COLO668 (cell line): ENCODE measurements around the gene ARHGAP8.

Experiments used
- DNase-seq: peaks from one replicate; lab custom pipeline; 2025; ENCODE audit not compliant: unreplicated experiment; lab: John Stamatoyannopoulos, UW

ARHGAP8 gene

DNA sequence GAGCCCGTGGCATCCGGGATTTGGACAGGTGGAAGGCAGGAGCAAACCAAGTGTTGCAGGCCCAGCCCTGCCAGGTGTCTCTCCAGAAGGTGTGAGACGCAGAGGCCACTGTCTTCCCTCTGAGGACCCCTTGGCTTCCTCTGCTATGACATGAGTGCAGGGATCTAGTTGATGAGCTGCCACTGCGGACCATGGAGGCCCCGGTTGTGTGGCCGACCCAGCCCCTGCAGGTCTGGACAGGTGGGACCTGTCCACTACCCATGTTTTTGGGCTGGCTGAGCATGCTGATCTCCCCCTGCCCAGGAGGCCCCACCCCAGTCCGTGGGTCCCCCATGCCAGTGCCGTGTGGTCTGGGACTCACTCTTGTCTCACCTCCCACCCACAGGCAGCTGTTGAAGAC lies 27.5 kb upstream of the ARHGAP8 start:
- no peak for DNase-seq

DNA sequence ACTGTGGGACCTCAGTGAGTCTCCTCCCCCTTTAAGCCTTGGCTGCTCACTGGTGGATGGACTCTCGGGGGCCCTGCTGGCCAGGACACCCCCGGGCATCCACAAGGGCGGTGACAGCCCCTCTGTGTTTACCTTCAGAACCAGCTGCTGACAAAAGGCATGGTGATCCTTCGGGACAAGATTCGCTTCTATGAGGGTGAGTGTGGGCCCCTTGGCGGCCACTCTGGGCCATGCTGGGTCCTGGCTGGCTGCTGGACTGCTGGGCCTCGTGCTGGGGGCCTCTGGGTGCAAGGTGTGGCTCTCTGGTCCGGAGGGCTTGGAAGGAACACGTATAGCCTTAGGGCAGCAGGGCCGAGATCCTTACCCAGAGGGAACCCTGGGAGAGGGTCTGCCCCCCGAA lies 25.9 kb upstream of the ARHGAP8 start:
- no peak for DNase-seq

DNA sequence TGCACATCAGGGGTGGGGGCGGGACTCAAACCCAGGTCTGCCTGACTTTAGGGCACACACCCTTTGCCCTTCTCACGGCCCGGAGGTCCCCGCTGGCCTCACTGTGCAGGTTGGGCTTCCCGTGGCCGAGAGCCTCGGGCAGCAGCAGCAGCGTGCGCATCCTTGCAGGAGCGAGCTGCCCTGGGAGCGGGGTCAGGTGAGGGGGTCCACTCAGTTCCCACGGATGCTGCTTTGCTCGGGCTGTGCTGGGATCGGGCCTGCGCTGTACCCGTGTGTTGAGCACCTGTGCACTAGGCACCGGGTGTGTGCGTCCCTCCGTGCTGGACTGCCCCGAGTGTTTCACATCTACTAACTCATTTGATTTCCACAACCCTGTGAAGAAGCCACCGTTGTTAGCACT lies 25.2 kb upstream of the ARHGAP8 start:
- no peak for DNase-seq

DNA sequence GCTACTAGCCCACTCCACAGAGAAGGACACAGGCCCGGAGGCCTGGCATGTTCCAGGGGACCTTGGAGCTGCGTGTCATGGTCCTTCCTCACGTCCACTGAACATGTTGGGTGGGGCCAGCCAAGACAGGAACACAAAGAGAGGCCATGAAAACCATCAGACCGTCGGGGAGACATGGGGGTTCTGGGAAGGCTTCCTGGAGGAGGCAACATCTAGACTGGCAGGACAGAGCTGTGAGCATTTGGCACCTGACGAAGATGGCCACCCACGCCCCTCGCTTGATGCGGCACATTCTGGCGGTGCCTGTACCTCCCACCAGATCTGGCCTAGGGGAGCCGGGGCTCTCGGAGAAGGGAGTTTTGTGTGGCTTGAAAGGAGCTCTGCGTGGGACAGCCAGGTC lies 24.7 kb upstream of the ARHGAP8 start:
- DNase-seq, result no peak

DNA sequence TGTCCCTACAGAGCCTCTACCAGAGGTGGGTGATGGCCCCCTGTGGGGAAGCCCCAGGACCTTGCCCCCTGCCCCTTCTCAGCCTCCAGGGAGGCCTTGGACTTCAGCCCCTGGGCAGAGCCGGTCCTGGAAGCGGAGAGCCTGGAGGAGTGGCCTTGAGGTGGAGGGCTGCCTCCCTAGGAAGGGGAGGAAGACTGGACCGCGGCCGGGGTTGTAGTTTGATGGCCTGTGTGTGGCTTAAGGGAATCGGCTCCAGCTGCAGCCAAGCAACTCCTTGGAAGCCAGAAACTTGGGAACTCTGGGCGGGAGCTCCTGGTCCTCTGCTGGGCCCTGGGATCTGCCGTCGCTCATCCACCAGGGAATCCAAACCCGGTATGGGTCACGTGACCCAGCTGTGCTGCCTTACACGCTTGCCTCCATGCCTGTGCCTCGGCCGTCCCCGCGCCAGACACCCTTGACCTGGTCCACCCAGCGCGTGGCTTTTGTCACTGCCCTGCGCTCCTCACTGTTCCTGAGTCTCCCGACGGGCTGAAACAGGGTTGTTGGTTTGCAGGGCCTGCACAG lies 23.5 kb upstream of the ARHGAP8 start:
- no peak for DNase-seq

DNA sequence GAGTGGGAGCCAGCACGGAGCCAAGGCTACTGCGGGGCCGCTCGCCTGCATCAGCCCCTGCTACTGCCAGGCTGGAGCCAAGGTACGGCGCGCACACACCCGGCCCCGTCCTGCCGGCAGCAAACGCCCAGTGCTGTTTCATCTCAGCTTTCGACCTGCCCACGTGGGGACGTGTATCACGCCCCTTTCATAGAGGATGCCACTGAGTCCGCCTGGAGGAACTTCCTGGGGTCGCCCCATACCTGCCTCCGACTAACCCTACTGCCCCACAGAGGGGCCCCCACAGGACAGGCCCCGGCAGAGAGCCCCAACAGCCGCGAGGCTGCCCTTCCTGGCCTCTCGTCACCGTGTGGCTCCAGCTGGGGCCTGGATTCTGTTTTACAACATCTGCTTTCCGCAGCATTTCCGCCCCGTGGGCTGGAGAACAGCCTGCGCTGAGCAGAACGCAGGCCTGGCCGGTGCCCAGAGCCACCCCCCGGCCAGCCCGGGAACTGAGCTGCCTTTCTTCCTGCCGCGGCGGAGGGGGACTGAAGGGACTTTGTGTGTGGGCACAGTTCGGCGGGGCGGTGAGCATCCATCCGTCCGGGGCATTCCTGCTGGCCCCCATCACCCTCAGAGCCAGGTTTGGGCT lies 22.9 kb upstream of the ARHGAP8 start:
- no peak for DNase-seq

DNA sequence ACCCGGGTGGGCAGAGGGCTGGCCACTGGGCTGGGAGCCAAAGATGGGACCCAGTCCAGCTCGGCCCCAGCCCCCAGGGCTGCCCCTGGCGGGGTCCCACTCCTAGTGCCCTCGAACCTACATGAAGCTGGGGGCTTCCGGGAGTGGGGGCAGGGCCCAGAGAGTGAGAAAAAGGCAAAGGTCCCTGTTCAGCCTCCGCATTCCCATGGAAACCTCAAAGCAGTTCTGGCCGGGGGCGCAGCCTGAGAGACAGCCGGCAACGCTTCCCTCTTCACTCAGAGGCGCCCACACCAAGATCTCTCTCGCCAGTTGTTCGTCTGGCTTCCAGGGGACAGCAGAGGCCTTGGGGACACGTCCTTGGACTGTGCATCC lies 22.4 kb upstream of the ARHGAP8 start:
- DNase-seq, result no peak

DNA sequence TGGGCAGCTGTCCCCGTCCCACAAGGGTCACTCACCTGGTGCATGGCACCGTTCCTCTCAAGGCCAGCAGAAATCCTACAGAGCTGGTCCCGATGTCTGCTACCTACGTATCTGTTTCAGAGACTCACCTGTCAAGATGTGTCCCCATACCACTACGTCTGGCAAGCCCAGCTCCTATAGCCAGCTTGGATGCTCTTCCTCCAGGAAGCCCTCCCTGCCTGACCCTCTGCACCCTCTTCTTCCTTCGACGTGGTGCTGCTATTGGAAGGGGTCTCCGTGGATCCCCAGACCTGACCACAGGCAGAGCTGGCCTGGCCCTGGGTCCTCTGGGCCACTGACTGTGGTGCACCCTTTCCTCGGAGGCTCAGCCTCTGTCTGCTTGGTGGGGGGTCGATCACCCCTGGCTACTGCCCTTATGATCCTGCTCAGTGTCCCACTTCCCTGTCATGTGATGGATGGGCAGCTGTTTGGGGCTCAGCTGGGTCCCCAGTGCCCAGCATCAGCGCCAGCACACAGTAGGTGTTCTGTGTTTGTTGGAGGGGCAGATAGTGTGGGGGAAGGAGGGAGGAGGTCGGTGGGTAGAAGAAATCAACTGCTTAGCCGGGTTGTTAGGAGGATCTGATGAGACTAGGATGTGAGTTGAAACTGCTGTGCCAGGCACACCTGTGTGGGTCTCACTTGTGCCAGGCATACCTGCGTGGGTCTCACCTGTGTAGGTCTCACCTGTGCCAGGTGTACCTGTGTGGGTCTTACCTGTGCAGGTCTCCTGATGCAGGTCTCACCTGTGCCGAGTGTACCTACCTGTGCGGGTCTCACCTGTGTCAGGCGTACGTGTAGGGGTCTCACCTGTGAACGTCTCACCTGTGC lies 21.7 kb upstream of the ARHGAP8 start:
- no peak for DNase-seq

DNA sequence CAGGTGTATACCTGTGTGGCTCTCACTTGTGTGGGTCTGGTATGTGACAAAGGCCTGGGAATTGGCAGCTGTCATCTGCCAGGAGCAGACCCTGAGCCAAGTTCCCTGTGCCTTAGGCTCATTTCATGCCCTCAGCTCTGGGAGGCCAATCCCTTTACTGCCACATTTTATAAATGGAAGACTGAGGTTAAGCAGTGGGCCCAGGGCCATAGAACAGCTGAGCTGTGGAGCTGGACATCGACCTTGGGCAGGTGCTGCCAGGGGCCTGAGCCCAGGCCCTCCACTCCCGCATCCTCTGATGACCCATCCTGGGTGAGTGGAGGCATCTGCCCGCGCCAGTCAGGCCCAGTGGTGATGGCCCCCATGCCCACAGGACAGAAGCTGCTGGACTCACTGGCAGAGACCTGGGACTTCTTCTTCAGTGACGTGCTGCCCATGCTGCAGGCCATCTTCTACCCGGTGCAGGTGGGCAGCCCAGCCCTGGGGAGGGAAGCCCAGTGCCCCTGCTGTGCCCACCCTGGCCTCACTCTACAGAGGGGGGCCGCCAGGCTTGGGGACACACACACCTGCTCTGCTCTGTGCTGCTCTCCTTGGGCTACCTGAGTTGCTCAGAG lies 20.9 kb upstream of the ARHGAP8 start:
- no peak for DNase-seq

DNA sequence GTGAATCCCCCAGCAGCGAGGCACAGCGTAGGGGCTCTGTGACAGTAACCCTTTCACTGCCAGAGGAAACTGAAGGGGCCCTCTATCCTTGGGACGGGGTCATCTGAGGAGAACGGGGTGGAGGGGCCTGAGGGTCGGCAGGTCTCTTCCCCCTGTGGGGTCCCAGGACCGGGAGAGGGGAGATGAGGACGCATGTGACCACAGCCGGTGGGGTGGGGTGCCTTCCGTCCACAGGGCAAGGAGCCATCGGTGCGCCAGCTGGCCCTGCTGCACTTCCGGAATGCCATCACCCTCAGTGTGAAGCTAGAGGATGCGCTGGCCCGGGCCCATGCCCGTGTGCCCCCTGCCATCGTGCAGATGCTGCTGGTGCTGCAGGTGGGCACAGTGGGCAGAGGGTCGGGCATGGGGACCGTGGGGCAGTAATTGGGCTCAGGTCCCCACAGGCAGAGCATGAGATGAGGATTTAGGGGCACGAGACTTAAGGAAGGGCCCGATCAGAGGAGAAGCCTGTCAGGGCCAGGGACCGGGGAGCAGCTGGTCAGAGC lies 20.3 kb upstream of the ARHGAP8 start:
- DNase-seq, result no peak

DNA sequence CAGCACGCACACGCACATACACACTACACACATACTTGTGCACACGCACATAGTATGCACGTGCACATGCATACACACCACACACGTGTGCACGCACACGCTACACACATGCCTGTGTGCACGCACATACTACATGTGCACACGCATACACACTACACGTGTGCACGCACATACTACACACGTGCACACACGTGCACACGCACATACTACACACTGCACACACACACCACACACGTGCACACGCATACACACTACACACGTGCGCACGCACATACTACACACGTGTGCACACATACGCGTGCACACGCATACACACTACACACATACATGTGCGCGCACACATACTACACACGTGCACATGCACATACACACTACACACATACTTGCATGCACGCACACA lies 19.7 kb upstream of the ARHGAP8 start:
- DNase-seq, result no peak

DNA sequence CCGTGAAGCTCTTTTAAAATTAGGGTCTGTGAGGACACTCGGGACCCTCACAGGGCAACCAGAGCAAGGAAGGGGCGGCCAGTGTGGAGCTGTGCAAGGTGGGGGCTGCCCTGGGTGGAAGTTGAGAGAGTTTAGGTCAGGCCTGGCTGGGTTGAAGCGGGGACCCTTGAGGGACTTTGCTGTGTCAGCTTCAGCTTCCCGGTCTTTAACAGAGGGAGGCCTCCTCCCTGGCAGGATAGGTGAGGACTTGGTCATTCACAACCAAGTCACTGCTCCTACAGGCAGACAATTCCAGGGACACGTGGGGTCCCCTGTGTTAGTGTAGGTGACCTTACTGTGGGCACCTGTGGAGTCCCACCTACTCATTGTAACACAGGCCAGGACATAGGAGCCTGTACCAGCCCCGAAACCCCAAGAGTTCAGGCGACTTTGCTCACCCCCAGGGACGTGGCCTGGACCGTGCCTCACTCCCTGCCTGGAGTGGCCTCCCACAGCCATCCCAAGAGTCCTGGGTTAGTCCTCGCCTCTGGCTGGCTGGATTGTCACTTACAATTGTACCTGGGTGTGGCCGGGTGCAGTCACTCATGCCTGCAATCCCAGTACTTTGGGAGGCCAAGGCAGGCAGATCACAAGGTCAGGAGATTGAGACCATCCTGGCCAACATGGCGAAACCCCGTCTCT lies 18.8 kb upstream of the ARHGAP8 start:
- DNase-seq, result no peak

DNA sequence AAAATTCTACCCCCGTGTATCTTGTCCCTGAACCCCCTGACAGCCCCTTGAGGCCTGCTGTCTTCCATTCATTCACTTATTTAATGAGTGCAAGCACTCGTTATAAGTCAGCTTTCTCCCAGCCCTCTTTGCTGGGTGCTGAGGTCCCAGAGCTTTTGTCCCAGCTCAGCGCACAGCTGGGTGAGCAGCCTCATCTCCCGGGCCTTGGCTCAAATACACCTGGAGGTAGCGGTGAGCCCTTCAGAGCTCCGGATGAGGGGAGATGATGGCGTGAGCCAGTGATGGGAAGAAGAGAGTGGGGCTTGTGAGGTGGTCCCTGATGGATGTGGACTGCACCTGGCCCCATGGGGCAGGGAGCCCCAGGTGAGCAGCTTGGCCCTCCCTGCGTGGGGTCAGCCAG lies 18.1 kb upstream of the ARHGAP8 start:
- DNase-seq, result no peak

DNA sequence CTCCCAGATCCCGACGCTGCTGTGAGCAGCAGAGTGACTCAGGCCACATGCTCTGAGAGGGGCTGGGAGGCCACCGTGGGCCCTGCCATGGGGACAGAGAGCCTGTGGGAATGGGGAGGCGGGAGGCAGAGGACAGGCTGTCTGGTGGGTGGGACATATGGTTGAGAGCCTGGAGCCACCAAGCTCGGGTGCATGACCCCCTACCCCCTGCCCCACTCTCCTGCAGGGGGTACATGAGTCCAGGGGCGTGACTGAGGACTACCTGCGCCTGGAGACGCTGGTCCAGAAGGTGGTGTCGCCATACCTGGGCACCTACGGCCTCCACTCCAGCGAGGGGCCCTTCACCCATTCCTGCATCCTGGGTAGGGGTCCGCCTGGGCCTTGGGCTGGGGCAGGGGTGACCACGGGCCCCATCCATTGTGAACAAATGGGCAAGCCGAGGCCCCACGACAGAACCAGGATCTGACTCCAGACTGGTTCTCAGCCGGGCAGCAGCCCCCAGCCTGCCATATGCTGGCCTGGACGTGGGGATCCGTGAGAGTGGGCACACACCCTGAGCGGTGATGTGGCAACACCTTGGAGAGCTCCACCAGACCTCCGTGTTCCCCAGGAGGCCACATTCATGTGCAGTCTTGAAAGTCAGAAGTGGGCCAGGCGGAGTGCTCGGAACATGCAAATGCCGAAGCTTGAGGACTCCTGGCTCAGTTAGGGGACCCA lies 17.4 kb upstream of the ARHGAP8 start:
- no peak for DNase-seq

DNA sequence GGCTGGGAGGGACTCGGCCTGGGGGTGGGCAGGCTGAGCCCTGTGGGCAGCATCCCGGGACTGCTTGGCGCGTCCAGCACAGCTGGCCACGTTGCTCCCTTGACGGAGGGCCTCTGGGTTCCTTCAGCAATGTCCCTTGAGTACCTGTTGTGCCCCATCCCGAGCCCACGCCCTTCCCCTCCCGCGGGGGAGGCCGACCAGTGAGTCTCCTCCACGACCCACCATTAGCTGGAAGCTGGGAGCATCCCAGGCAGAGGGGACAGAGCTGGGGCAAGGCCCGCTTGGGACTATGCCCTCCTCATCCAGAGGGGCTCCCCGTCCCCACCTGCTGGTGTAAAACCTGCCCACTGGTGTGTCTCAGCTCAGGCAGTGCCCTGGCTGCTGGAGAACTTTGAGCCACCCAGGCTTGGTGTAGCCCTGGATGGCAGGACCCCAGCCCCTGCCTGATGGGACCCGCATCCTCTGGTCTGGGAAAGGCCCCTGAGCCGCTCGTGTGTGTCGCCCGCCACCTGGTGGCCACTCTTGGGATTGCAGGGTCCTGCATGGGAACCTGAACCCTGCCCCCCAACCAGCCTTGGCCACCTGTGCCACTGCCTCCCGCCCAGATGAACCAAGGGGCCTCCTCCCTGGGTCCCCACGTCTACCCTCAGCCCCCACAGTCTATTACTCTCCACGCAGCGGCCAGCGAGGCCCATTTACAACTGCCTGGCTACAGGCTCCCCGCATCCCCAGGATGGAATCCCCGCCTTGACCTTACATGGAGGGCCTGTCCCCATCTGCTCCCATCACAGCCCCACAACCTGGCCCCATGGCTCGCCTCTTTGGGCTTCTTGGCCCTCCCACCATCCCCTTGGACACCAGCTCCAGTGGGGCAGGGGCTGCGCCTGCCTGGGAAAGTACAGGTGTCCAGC lies 16.6 kb upstream of the ARHGAP8 start:
- DNase-seq, result peak; percentile 73

DNA sequence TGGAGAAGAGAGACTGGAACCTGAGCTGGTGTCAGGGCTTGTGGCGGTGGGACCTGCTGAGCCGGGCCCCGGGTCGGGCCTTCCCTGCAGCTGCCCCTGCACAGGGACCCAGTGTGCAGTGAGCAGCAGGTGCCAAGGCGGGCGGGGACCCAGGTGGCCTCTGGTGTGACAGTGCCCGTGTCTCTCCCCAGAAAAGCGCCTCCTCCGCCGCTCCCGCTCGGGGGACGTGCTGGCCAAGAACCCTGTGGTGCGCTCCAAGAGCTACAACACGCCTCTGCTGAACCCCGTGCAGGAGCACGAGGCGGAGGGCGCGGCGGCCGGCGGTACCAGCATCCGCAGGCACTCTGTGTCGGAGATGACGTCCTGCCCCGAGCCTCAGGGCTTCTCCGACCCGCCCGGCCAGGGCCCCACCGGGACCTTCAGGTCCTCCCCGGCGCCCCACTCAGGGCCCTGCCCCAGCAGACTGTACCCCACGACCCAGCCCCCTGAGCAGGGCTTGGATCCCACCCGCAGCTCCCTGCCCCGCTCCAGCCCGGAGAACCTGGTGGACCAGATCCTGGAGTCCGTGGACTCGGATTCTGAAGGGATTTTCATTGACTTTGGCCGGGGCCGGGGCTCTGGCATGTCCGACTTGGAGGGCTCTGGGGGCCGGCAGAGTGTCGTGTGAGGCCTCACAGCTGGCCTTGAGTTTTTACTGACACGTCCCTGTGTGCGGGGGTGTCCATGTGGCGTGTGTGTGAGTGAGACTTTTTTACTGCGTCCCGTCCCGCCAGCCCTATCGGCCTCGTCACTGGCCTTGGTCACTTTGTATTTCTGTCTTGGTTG lies 15.6 kb upstream of the ARHGAP8 start:
- DNase-seq, result peak; percentile 58

DNA sequence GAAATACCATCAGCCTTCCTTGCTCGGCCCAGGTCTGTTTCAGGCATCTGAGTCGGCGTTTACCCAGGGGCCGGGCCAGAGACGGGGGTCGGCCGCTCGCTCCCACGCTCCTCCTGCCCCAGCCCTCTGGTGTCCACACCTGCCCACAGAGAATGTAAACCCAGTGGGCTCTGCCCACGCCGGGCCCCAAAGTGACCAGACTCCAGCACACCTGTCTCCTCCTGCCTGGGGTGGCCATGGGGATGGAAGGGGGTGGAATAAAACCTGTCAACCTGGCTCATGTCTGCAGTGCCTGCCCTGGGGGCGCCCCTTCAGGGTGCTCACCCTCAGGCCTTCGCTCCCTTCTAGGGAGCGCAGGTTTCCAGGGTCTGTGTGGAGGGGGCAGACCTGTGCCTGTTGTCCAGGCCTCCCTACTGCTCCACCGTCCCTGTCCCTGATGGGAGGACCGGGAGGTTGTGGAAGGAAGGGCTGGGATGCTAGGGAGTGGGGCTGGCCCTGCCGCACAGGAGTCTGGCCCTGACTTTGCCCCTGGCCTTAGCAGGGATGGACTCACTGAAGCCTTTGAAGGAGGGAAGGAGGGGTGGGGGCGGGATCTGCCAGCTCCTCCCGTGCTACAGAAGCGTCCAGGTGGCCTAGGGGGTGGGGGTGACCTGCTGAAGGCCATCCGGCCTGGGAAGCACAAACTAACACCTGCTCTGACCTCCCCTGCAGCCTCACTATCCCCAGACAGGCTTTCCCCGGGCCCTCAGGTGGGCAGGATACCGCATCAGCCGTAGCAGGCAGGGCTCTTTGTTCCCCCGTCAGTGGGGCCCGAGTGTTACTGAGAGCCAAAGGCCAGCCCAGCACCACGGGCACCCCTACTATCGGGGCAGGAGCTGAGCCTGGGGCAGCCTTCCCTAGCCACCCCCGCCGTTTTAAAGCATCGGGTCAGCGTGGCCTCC lies 14.7 kb upstream of the ARHGAP8 start:
- DNase-seq, result peak; percentile 42

DNA sequence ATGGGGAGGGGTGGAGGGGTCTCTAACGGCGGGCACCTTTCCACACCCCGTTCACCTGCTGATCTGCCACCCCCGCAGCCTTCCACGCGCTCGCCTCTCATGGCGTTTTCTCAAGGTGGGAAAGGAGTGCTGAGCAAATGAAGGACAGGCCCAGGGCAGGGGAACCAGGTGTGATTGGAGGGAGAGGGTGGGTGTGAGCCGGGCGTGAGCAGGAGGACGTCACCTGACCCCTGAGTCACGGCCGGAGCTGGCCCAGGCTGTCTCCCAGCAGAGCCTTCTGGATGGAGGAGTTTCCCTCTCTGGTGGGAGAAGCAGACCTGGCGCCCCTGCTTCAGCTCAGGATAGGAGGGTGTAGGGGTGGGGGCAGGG lies 14.0 kb upstream of the ARHGAP8 start:
- peak; percentile 51 for DNase-seq
